ENCODE data around the gene PNMA6F.
"Not testable (repeated sequence)": the region's sequence is repeated elsewhere in the genome, so short reads cannot be mapped to it uniquely, and the experiment has no call there.

Gene PNMA6F

DNA sequence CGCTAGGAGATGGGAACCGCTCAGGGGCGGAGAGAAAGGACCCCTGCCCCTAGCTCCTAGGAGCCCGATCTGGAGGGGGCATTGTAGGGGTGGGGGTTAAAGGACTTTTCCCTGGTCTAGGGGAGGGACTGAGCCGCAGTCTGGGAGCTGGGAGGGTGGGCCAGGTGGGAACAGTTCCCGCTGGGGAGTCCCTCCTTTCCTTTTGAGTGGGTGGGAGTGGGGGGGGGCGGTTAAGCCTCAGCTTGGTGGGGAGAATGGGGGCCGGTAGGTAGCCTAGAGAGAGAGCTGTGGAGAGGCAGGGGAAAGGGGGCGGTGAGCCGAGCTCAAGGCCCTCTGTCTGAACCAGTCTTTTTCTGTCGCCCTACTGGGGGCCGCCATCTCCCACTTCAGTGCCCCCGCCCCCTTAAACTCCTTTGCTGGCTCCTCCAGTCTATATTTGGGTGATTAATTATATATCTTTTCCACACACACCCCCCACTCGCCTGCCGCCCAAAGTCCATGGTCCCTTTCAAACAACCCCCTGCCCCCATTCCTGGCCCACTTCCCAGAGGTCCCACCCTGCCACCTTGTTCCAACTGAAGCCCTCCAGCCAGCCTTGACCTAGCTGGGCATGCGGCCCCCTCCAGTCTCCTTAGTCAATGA is 13.2 kb upstream of the PNMA6F start:
- DNase-seq (ENCODE audit: low spot score): no peak

- DNase-seq (ENCODE audit: low spot score): peak; percentile 46
These were observed 12.5 kb upstream of the PNMA6F start, which contains the start of gene ZNF275 for GRCh38 chrX:153333821-153334653. ZNF275 (plus strand) TSS chrX:153334153; CDS start chrX:153336680, 2,527 bp downstream.

DNA sequence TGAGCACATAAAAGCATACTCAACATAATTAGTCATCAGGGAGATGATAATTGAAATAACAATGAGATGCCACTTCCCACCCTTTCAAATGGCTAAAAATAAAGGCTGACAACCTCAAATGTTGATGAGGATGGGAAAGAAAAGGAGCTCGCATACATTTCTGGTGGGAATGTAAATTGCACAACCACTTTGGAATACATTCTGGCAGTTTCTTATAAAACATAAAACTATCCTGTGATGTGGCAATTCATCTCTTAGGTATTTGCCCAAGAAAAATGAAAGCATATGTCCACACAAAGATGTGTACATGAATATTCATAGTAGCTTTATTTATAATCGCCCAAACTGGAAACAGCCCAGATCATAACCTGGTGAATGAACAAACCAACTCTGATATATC is 11.7 kb upstream of the PNMA6F start:
- peak; percentile 3 for DNase-seq (ENCODE audit: low spot score)

DNA sequence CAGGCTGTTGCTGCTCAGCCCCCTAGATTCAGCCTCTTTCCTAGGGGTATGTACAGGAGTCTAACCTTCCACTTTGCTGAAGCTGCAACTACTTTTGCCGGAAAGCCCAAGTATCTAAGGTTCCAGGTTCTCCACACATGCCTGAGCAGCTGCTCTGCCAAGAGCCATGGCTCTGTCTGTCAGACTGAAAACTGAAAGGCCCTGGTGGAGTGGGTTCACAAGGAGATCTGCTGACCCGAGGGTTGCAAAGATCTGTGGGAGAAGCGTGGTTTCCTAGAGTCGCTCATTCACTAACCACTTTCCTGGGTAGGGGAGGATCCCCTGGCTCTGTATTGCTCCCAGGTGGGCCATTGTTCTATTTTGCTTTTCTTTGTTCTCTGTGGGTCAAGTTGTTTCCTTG is 6.0 kb upstream of the PNMA6F start:
- no peak for DNase-seq (ENCODE audit: low spot score)

DNA sequence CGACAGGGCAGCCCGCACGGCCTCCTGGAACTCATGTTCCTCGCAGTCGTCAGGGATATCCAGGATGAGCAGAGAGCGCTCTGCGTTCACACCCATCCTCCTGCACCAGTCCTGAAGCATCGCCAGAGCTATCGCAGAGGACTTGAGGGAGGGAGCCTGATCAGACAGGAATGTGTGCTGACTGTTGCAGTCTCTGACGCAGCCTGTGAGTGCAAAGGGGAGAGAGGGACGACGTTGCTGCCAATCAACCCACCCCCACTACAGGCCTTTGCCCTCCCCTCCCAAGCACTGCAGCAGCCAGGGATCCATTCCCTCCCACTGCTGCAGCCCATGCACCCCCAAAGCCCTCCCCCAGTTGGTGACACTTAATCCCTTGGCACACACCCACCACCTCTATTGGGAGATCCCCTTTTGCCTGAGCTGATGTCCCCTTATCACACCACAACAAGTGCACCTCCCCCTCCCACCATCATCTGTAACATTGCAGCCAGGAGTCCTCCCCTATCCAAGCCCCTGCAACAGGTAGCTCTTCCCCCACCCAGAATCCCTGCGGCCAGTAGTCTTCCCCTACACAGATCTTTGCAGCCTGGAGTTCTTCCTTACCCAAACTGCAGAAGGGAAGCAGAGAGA is 897 bp downstream of the PNMA6F start:
- DNase-seq (ENCODE audit: low spot score): no peak

GRCh38 chrX:153320047-153320443 is 1.5 kb downstream of the PNMA6F start:
- DNase-seq (ENCODE audit: low spot score): not testable (repeated sequence)

GRCh38 chrX:153319295-153320046 is 2.1 kb downstream of the PNMA6F start:
- DNase-seq (ENCODE audit: low spot score): no peak

- DNase-seq (ENCODE audit: low spot score): no peak
These were observed 2.8 kb downstream of the PNMA6F start for GRCh38 chrX:153318811-153319210.

DNA sequence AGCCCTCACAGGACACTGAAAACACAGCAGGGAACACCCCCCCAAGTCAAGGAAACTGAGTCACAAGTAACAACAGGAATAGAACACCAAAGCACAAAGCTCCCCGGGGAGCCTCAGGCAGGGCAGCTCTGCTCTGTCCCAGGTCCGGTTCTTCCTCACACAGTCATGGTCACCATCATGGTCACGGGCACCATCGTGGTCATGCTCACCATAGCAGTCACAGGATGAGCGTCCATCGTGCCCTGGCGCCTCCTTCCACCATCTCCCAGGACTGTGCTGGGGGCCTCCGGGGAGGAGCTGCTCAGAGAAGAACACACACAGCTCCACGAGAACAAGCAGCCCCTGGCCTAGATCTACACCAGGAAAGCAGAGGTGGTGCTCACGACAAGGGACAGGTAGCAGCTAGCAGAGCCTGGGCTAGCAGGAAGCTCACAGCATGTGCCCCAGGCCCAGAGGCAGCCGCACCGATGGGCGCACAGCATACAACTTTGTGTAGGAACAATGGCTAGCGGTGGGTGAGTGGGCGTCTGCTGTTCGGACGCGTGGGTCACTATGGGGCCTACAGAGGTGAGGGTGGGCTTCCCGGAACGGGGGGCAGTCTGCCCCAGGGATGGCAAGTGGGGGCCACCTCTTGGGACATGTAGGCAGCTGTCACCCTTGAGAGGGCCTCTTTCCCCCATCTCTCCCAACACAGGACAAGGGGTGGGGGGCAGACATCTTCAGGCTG is 3.4 kb downstream of the PNMA6F start:
- no peak for DNase-seq (ENCODE audit: low spot score)

DNA sequence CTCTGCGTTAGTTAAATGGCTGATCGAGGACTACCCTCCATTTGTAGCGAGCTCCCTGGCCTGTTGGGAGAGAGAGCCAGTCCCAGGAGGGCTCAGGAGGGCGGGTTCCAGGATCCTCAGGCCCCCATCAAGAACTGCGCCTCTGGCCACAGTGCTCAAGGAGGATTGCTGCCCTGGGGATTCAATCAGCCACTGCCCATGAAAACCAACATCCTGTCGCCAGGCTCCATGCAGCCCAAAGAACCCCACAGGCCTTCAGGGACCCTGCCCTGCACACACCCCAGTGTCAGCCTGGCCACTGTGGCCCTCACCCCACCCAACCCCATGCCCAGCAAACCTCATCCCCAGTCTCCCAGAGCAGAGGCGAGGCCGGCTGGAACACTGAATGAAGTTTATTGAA is 4.3 kb downstream of the PNMA6F start:
- no peak for DNase-seq (ENCODE audit: low spot score)

DNA sequence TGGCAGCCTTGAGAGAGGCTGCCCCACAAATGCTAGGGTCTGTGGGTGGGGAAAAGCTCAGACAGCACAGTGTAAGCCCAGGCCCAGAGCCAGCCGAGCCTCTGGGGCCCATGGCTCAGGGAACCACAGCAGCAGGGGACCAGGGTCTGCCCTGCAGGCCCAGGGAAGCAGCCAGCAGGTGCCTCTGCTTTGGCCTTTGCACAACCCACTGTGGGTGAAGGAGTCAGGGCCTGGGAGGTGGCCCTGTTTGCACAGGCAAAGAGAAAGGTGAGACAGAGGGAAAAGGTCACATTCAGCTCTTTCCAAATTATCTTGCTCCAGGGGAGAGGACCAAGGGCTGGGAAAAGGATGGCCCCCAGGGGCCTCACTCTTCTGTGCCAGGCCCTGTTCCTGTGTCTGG is 8.7 kb downstream of the PNMA6F start:
- no peak for DNase-seq (ENCODE audit: low spot score)

- DNase-seq (ENCODE audit: low spot score): no peak
These were observed 9.5 kb downstream of the PNMA6F start for GRCh38 chrX:153312041-153312440.

DNA sequence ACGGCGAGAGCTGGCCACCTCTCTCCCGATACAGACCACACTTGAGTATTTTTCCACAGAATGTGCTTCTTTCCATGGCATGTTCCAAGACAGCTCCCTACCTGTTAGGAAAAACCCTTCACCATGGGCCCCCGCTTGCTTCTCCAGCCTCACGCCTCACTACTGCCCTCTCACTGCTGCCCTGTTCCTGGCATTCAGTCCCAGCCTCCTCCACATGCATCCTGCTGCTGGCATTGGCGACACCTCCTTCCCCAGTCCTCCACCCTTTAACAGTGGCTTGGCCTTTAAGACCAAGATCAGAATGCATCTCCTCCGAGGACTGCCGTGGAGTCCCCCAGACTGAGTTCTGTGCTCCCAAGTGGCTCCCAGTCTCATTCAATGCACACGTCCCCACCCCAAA is 10.7 kb downstream of the PNMA6F start:
- DNase-seq (ENCODE audit: low spot score): no peak

- DNase-seq (ENCODE audit: low spot score): no peak
These were observed 14.0 kb downstream of the PNMA6F start for GRCh38 chrX:153307276-153308178.

- no peak for DNase-seq (ENCODE audit: low spot score)
These were observed 14.9 kb downstream of the PNMA6F start for GRCh38 chrX:153306527-153307115.

GRCh38 chrX:153305972-153306371 is 15.6 kb downstream of the PNMA6F start:
- no peak for DNase-seq (ENCODE audit: low spot score)

GRCh38 chrX:153304988-153305736 is 16.4 kb downstream of the PNMA6F start:
- no peak for DNase-seq (ENCODE audit: low spot score)

DNA sequence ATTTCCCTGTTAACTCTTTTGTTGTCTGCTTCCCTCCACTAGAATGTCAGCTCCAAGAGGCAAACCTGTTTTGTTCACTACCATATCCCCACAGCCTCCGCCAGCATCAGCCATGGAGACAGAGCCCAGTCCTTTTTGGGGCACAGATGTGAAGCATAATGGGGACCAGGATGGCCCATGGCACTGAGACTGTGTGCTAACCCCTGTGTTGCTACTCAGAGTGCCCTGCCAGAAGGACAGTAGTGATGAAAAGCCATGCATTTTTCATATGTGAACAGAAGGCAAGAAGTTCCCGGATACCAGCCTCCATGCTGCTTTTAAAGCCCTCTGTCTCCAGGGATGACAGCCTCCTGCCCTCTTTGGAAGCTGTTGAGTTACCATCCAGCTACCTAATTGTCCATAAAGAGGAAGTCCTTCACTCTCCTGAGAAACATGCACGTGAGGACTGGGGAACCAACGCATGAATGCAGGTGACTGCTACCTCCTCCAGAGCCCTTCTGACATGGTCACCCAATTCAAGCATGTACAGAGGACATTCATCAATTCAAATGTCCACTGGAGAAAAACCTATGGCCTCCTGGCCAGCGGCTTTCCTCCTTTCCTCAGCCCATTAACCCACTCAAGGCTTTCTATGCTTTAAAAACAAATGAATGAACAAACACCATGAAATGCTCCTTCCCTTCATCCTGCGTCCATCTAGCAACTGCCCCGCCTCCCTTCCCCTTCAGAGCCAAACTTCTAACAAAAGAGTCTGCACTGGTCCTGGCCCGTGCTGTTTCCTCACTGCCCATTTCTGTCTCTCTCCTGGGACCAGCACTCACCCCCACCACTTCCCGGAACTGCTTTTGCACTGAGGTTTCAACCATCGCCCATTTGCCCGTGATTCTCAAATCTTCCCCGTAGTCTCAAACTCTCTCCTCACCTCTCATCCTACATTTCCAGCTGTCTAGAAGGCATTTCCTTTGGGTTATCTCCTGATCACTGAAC is 18.0 kb downstream of the PNMA6F start:
- DNase-seq (ENCODE audit: low spot score): no peak

All from kidney capillary endothelial cell (primary cell).